Embryonic facial prominence (tissue), 1 donor: ENCODE data around the gene PRELID2.
"Not testable (repeated sequence)": the region's sequence is repeated elsewhere in the genome, so short reads cannot be mapped to it uniquely, and the experiment has no call there.

Source experiments
- DNase-seq: peaks from one replicate; pipeline ENCODE4 v3.0.0-alpha.2; 2016; ENCODE audit errors: extremely low spot score

Gene PRELID2

DNA sequence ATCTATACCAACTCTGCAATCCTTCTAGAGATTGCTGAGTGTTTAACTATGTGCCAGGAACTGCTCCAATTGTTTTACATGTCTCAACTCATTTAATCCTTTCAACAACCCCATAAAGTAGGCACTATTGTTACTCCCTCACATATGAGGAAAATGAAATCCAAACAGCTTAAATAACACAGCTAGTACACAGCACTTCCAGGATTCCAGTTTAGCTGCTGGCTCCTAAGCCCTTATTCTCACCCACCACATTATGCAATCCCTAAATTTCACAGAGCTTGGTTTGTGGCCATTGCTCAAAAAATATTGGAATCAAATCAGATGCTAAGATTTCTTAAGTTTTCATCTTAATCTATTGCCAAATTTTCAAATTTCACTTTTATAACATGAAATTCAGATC is 84.9 kb downstream of the PRELID2 start:
- no peak for DNase-seq

DNA sequence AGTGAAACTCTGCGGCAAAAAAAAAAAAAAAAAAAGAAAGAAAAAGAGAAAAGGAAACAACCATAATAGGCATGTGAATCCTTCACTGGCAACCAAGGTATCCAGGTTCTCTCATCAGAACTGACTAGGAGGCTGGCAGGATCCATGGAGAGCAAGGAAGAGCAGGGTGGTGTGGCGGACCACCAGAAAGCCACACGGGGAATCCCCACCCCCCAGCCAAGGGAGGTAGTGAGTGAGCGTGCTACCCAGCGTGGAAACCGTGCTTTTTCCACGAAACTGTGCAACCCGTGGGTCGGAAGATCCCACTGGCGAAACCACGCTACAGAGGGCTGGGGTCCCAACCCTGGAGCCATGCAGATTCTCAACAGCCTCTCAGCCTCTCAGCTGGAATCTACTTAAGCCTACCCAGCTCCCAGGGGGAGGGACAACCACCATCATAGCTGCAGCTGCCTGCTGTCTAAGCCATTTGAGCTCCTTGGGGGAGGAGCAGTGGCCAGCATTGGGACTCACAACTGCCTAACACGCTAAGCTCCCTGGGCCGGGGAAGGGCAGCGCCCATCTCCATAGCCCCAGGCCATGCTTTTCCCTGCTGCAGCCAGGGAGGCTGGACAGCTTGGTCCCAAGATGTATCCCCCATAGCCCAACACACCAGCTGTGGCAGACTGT is 91.6 kb downstream of the PRELID2 start:
- DNase-seq: no peak

DNA sequence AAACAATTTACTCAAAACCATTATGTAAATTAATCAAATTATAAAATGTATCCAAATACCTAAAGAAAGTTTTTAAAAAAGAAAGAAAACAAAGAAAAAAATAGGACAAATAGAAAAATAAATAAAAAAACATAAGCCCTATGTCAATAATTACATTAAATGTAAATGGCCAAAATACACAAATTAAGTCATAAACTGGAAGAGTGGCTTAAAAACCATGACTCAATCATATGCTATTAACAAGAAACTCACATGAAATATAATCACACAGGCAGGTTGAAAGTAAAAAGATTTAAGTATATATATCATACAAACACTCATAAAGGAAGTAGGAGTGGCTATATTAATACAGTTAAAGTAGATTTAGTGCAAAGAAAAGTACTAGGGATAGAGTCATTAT is 95.3 kb downstream of the PRELID2 start:
- DNase-seq: no peak

GRCh38 chr5:145738227-145738626 is 96.9 kb downstream of the PRELID2 start:
- DNase-seq: no peak

DNA sequence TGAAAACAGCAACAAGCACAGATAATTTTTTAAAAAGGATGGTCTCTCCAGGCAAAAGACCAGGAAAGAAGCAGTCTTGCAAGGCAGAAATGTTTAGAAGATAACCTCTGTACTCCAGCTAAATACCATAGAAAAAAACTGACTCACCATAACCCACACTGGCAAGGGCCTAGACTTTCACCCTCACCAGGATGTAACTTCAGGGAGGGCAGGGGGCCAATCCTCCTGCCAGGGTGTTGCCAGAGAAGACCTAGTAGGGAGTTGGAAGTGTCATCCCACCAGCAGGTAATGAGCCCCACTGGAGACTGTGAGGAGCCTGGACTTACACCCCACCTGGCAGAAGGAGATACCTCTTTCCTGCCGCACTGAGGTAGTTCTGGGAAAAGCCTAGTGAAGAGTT is 97.6 kb downstream of the PRELID2 start:
- no peak for DNase-seq

DNA sequence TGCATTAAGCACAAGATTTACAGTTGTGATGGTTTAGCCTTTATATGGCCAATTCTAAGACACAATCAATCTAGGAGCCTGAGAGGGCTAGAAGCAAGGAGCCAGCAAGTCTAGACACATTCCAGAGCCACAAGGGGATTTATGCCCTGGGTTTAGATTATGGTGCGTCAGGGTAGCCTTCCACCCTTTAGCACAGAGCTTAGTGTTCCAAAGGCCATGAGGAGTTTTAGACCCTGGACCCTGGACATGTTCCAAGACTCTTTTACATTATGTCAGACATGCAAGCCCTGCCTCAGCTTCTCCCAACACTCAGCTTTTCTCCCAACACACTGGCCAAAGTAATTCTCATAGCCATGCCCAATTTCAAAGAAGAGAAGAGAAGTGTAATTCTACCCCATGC is 105.2 kb downstream of the PRELID2 start:
- not testable (repeated sequence) for DNase-seq

DNA sequence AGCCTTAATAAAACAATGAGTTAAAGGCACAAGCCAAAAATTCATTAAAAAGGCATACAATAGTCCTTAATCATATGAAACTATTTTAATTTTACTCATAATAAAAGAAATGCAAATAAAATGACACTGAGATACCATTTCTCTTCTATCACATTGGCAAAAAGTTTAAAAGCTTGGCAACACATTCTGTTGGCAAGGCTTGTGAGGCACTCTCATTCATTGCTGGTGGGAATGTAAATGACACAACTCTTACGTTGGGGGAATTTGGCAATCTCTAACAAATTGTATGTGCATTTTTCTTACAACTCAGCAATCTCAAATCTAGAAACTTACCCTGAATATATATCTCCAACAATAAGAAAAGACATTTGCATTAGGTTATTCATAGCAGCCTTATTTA is 111.6 kb downstream of the PRELID2 start:
- DNase-seq: no peak

DNA sequence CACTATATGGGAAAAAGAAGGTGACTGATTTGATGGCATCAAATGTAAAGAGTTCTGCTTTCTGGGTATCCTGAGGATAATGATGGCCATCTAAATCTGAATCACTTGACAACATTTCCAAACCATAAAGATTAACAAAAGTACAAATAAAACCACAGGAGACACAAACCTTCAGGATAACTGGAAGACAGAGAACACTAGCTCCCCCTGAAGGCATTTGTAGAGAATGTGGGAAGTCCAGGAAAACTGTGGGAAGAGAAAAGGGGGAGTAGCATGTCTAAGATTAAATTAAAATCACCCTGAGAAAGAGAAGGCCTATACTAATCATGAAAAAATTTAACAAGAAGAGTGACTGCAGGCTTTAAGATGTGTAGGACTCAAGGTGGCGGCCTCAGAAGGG is 116.2 kb downstream of the PRELID2 start:
- DNase-seq: no peak

DNA sequence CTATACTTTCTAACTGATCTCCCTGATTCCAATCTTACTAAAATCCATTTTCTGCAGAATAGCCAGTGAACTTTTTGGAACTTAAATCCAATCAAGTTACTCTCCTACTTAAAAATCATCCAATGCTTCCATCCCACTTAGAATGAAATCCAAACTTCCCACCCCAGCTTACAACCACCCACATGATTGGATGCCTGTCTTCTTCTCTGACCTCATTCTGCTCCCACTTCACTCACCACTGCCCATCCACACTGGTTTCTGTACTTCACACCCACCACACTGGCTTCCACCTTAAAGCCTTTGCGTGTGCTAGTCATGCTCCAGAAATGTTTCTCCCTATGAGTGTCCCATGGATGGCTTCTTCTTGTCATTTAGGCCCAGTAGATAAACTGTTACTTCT is 119.7 kb downstream of the PRELID2 start:
- DNase-seq: no peak

GRCh38 chr5:145712245-145712644 is 122.9 kb downstream of the PRELID2 start:
- DNase-seq: no peak

GRCh38 chr5:145711417-145711816 is 123.7 kb downstream of the PRELID2 start:
- no peak for DNase-seq
